ENCODE results near the gene ENC1.

- TF ChIP-seq JUND (IDR thresholded peaks at IDR 0.05; ENCODE audit: low read length) (no peak), ASH2L (IDR thresholded peaks at IDR 0.05; ENCODE audit: low read length) (no peak), EZH2 (IDR thresholded peaks at IDR 0.05; ENCODE audit: low read depth, low read length, severe bottlenecking) (no peak), NRF1 (IDR thresholded peaks at IDR 0.05; ENCODE audit: low read depth, low read length) (no peak), CTCF (IDR thresholded peaks at IDR 0.05; ENCODE audit: control extremely low read depth in 1 of 3, insufficient read depth in 1 of 3, low read depth in 1 of 3, low read length in 3 of 3) (no peak), E2F6 (IDR thresholded peaks at IDR 0.05) (no peak), CHD2 (IDR thresholded peaks at IDR 0.05; ENCODE audit: low read length) (no peak), GABPA (IDR thresholded peaks at IDR 0.05; ENCODE audit: borderline replicate concordance, insufficient read depth, low read length) (no peak), RAD21 (IDR thresholded peaks at IDR 0.05 in 1 of 2, conservative IDR thresholded peaks at IDR 0.05 in 1 of 2; ENCODE audit: low read depth in 2 of 2, low read length in 2 of 2) (no peak)
Observed at GRCh38 chr5:74630453-74631066, 10.0 kb downstream of the ENC1 start.
